ENCODE results near the gene TRIM65.

The TRIM65 gene

GRCh38 chr17:75917141-75917916, 20.6 kb upstream of the TRIM65 start:
- no peak for DNase-seq

GRCh38 chr17:75915268-75915667, 18.5 kb upstream of the TRIM65 start:
- DNase-seq: no peak

GRCh38 chr17:75914643-75915267, 18.0 kb upstream of the TRIM65 start:
- no peak for DNase-seq

- DNase-seq: no peak
Observed at GRCh38 chr17:75913537-75914210, 16.9 kb upstream of the TRIM65 start.

GRCh38 chr17:75910699-75911098, 13.9 kb upstream of the TRIM65 start:
- DNase-seq: no peak

GRCh38 chr17:75909812-75910274, 13.1 kb upstream of the TRIM65 start:
- no peak for DNase-seq

GRCh38 chr17:75909051-75909811, 12.5 kb upstream of the TRIM65 start:
- no peak for DNase-seq

- DNase-seq: no peak
Observed at GRCh38 chr17:75908201-75908600, 11.4 kb upstream of the TRIM65 start.

GRCh38 chr17:75906143-75906884, 9.6 kb upstream of the TRIM65 start:
- DNase-seq: no peak

GRCh38 chr17:75904749-75905521, 8.2 kb upstream of the TRIM65 start, which contains the start of gene MRPL38:
Gene MRPL38, minus strand, starts transcription at chr17:75904884. Its CDS starts 9 bp downstream, at chr17:75904875.
- DNase-seq: peak; percentile 87 to 92

GRCh38 chr17:75902406-75902805, 5.7 kb upstream of the TRIM65 start:
- DNase-seq: no peak

- DNase-seq: no peak
Observed at GRCh38 chr17:75901727-75902126, 5.0 kb upstream of the TRIM65 start.

GRCh38 chr17:75900691-75901533, 4.2 kb upstream of the TRIM65 start:
- no peak for DNase-seq

GRCh38 chr17:75899767-75900468, 3.2 kb upstream of the TRIM65 start:
- no peak for DNase-seq

- DNase-seq: no peak
Observed at GRCh38 chr17:75899353-75899752, 2.6 kb upstream of the TRIM65 start.

- no peak for DNase-seq
Observed at GRCh38 chr17:75898791-75899190, 2.0 kb upstream of the TRIM65 start.

- DNase-seq: no peak
Observed at GRCh38 chr17:75898065-75898464, 1.3 kb upstream of the TRIM65 start.

GRCh38 chr17:75897160-75898019, 639 bp upstream of the TRIM65 start:
- no peak for DNase-seq

Measured in stimulated activated CD4-positive, alpha-beta T cell treated with anti-CD3 and anti-CD28 coated beads, Interleukin-4, amount 100 ng/mL, for 4 hours (primary cell).